Panc1 (cell line): Measurements from ENCODE around the gene ULK3. TPM values are rescaled to one million over a fixed set of nuclear protein-coding genes. Genes with fewer than 3 reads are reported as not detected.
A peak's percentile ranks its signal among the peaks of the same experiment; 100 is the strongest.

Experiments
- ATAC-seq: fragments of 200-7000 bp; cut with Tn5 transposase; 2 replicates; pipeline ENCODE4 v1.9.1; 2020; ENCODE audit warnings: mild to moderate bottlenecking, moderate library complexity
- Bru-seq: library from RNA; stranded (reverse); fragments of 400-500 nt; gene quantifications from one replicate; lab custom pipeline; 2021; lab: Mats Ljungman, UMichigan
- BruChase-seq, 2 experiments: library from RNA; stranded (reverse); fragments of 400-500 nt; gene quantifications; one replicate each; lab custom pipeline; 2021; lab: Mats Ljungman, UMichigan
- BruUV-seq: library from RNA; stranded (reverse); fragments of 400-500 nt; replicated peaks from 2 replicates; lab custom pipeline; 2021; lab: Mats Ljungman, UMichigan
- CTCF ChIA-PET: fragments of 300-600 bp; sonication (Branson Sonifier 250); formaldehyde crosslinking; loops from one replicate; lab custom pipeline; 2022; ENCODE audit warnings: antibody characterized with exemption; lab: Charles Lee
- POLR2A ChIA-PET: fragments of 300-600 bp; sonication (Branson Sonifier 250); formaldehyde crosslinking; loops from one replicate; lab custom pipeline; 2022; ENCODE audit warnings: antibody characterized with exemption; lab: Charles Lee
- DNase-seq: peaks from one replicate; pipeline ENCODE4 v3.0.0-alpha.2; 2010; ENCODE audit warnings: low read depth, low spot score
- H3K27ac ChIP-seq: 2 replicates; pipeline ENCODE4 v1.5.1; 2011; ENCODE audit warnings: mild to moderate bottlenecking, low read length, inconsistent platforms
- H3K27me3 ChIP-seq: fragments of 200-500 bp; sonication (Bioruptor generic); 2 replicates; pipeline ENCODE4 v1.6.0; 2014; ENCODE audit warnings: low read length, inconsistent platforms; ENCODE audit not compliant: control insufficient read depth, insufficient read depth
- H3K36me3 ChIP-seq: fragments of 200-500 bp; sonication (Bioruptor generic); 2 replicates; pipeline ENCODE4 v1.5.1; 2014; ENCODE audit warnings: inconsistent platforms, mild to moderate bottlenecking, low read length, moderate library complexity; ENCODE audit not compliant: control insufficient read depth, insufficient read depth
- H3K4me1 ChIP-seq: 2 replicates; pipeline ENCODE4 v1.5.1; 2011; ENCODE audit warnings: inconsistent platforms, mild to moderate bottlenecking, low read length, moderate library complexity; ENCODE audit not compliant: control insufficient read depth, insufficient read depth
- H3K4me3 ChIP-seq, 2 experiments: 2 replicates each; pipeline ENCODE4 v1.5.1; 2011 to 2012; ENCODE audit warnings: low read depth in 2 of 2, low read length in 2 of 2, mild to moderate bottlenecking in 2 of 2, inconsistent platforms in 1 of 2, moderate library complexity in 1 of 2
- H3K9me3 ChIP-seq: fragments of 200-500 bp; sonication (Bioruptor generic); 2 replicates; pipeline ENCODE4 v1.5.1; 2014; ENCODE audit warnings: low read depth, mild to moderate bottlenecking, inconsistent platforms, low read length, moderate library complexity; ENCODE audit not compliant: control insufficient read depth, insufficient read depth
- CTCF ChIP-seq: fragments of 450-650 bp; IDR thresholded peaks from 2 replicates; pipeline ENCODE4 v1.5.1; 2017; ENCODE audit warnings: mild to moderate bottlenecking
- POLR2AphosphoS5 ChIP-seq: IDR thresholded peaks from 2 replicates; pipeline ENCODE4 v1.6.1; 2012; ENCODE audit warnings: mild to moderate bottlenecking, low read depth, low read length, moderate library complexity
- REST ChIP-seq, 2 experiments: IDR thresholded peaks; 2 replicates each; pipeline ENCODE4 v1.6.1; 2011 to 2012; ENCODE audit warnings: low read depth in 2 of 2, control low read depth in 1 of 2, low read length in 1 of 2, mild to moderate bottlenecking in 1 of 2, moderate library complexity in 1 of 2; ENCODE audit not compliant: insufficient read depth in 1 of 2
- SIN3A ChIP-seq: IDR thresholded peaks from 2 replicates; pipeline ENCODE4 v1.6.1; 2012; ENCODE audit warnings: low read depth, mild to moderate bottlenecking, low read length, moderate library complexity, borderline replicate concordance; ENCODE audit not compliant: insufficient read depth
- TCF7L2 ChIP-seq: IDR thresholded peaks from 2 replicates; pipeline ENCODE4 v1.6.1; 2011; ENCODE audit warnings: mild to moderate bottlenecking, low read depth, low read length, inconsistent platforms
- in situ Hi-C: cut with HindIII; loops from 2 replicates; pipeline ENCODE4 v1.10.0; 2016; ENCODE audit warnings: low sequenced_read_pairs, low pct_unique_long_range_greater_than_20kb
- intact Hi-C: fragments of 100-400 bp; cut with micrococcal nuclease; formaldehyde crosslinking; loops from one replicate; pipeline ENCODE4 v1.10.0; 2022; ENCODE audit not compliant: unreplicated experiment
- long read RNA-seq: library from polyadenylated mRNA; unstranded; transcript quantifications from one replicate; pipeline ENCODE4 v2.0.0, GENCODE V29; 2021; ENCODE audit not compliant: unreplicated experiment
- polyA plus RNA-seq: library from polyadenylated mRNA; unstranded; fragments of >200 nt; gene quantifications from one replicate; pipeline ENCODE4 v1.2.1, GENCODE V29; 2012; ENCODE audit warnings: missing spikeins; ENCODE audit not compliant: insufficient read length
- total RNA-seq: library from RNA; stranded (reverse); gene quantifications from one replicate; pipeline ENCODE4 v1.2.1, GENCODE V29; 2021; ENCODE audit not compliant: unreplicated experiment

The ULK3 gene
- total RNA-seq (73.3 TPM), Bru-seq, nascent RNA (percentile 65 among the genes with signal in this experiment), BruChase-seq, experiment 1, labeled RNA remaining after a 2-hour chase (percentile 86 among the genes with signal in this experiment), BruChase-seq, experiment 2, labeled RNA remaining after a 6-hour chase (percentile 88 among the genes with signal in this experiment)
- 55.5 TPM for polyA plus RNA-seq
- long read RNA-seq, transcript ULK3-220 (16 exons, 2,611 nt): major isoform, 23 of 190 reads
- long read RNA-seq, transcript ULK3-202 (15 exons, 2,738 nt): minor isoform, 6 of 190 reads
- long read RNA-seq, transcript ULK3-201 (16 exons, 2,623 nt): minor isoform, 8 of 190 reads
- long read RNA-seq, partial matches to known transcripts: 77 of 190 reads
- long read RNA-seq, other reads (novel, unspliced or antisense): 70 of 190 reads

- intact Hi-C loops: no loop called here
- in situ Hi-C loops: no loop called here
- no peak for DNase-seq
- Histone ChIP-seq H3K36me3 (no peaks in the 10 kb centered on the region), H3K4me3 (peak within 1 kb of the TSS; percentile 87 to 97), H3K27me3 (no peaks in the 10 kb centered on the region), H3K9me3 (no peaks in the 10 kb centered on the region), H3K27ac (peak within 1 kb of the TSS; percentile 97), H3K4me1 (peaks cover 19% of the 10 kb centered on the region)
- BruUV-seq: no TSS peak
- TF ChIP-seq TCF7L2: no peak
- peak; percentile 83 for TF ChIP-seq POLR2AphosphoS5
- TF ChIP-seq REST (IDR thresholded peaks at IDR 0.05; ENCODE audit: insufficient read depth in 1 of 2, low read depth in 2 of 2, low read length in 1 of 2): no peak
- peak; percentile 96 for TF ChIP-seq CTCF
- peak; percentile 73 for TF ChIP-seq SIN3A
- peak; percentile 92 for ATAC-seq
- ChIA-PET POLR2A (interaction anchor here (0.6 kb wide), 1 partner anchor 52 kb away, joined by 3 read pairs; no protein-coding TSS in a partner anchor), CTCF (interaction anchor here (0.6 kb wide), 2 partner anchors 52 to 64 kb away, joined by 5 read pairs; no protein-coding TSS in a partner anchor)
Measured at GRCh38 chr15:74842581-74843444, at the start of gene ULK3. Gene ULK3, minus strand, starts transcription at chr15:74843156. Its CDS starts 51 bp downstream, at chr15:74843105.

- ATAC-seq: no peak
- CTCF ChIA-PET: no interaction called here
Measured at GRCh38 chr15:74892313-74892712, 49.4 kb upstream of the ULK3 start.

More at GRCh38 chr15:74892313-74892712, 49.4 kb upstream of the ULK3 start:
- H3K27me3 ChIP-seq: no peaks in the 10 kb centered on the region
- TF ChIP-seq POLR2AphosphoS5 (no peak), REST (IDR thresholded peaks at IDR 0.05; ENCODE audit: insufficient read depth in 1 of 2, low read depth in 2 of 2, low read length in 1 of 2) (no peak), CTCF (no peak), SIN3A (no peak), TCF7L2 (no peak)
- H3K36me3 ChIP-seq: no peaks in the 10 kb centered on the region; the same call in 1 of the 2 replicates
- intact Hi-C loops (no loop called here), in situ Hi-C loops (no loop called here)
- BruUV-seq: no TSS peak
- H3K9me3 ChIP-seq: no peaks in the 10 kb centered on the region
- H3K4me3 ChIP-seq: no peak overlapping the region
- H3K4me1 ChIP-seq: peaks cover 9% of the 10 kb centered on the region
- DNase-seq: no peak
- POLR2A ChIA-PET: interaction anchor here (0.6 kb wide), 1 partner anchor 17 kb away, joined by 5 read pairs; no protein-coding TSS in a partner anchor
- no peak overlapping the region for H3K27ac ChIP-seq
